OCI-LY1 (cell line): Measurements from ENCODE around the gene ADCY7.

Experiments
- CTCF ChIP-seq: fragments of 200-600 bp; sonication (generic), shearing (Covaris generic); IDR thresholded peaks from 2 replicates; pipeline ENCODE4 v1.5.1; 2017; ENCODE audit warnings: mild to moderate bottlenecking, antibody characterized with exemption, low read length, moderate library complexity, mixed read lengths
- EZH2 ChIP-seq: fragments of 200-600 bp; sonication (generic), shearing (Covaris generic); IDR thresholded peaks from 2 replicates; pipeline ENCODE4 v1.8.0; 2017; ENCODE audit warnings: borderline replicate concordance, mixed run types, mild to moderate bottlenecking, antibody characterized with exemption, low read length, moderate library complexity, mixed read lengths

- no peak for TF ChIP-seq EZH2
- TF ChIP-seq CTCF, result no peak
These were observed 11.9 kb downstream of the ADCY7 start for GRCh38 chr16:50278251-50278650.
